Sciatic nerve (tissue), 2 donors: ENCODE results near the gene ANKRD34B. TPM values are rescaled to one million over a fixed set of nuclear protein-coding genes. Genes with fewer than 3 reads are reported as not detected.
"Not testable (repeated sequence)": the region's sequence is repeated elsewhere in the genome, so short reads cannot be mapped to it uniquely, and the experiment has no call there.

Experiments
- ATAC-seq: fragments of 200-7000 bp; cut with Tn5 transposase; one replicate; pipeline ENCODE4 v1.9.1; 2020; ENCODE audit warnings: mild to moderate bottlenecking, moderate library complexity
- DNase-seq: peaks from one replicate; pipeline ENCODE4 v3.0.0-alpha.2; 2020; ENCODE audit warnings: low spot score
- intact Hi-C: fragments of 100-400 bp; cut with DNase I; formaldehyde crosslinking; loops from one replicate; pipeline ENCODE4 v1.14.2; 2022
- total RNA-seq: library from RNA; stranded (reverse); fragmentation: NEBNext Ultra II Directional; extraction: Animal tissue kit (Norgen Biotek cat#: 25700); gene quantifications from one replicate; pipeline ENCODE4 v1.2.1, GENCODE V29; 2021
- donor health status: DM: no; HTN: no; CAD: no.
- donor health status: DM: no; HTN: no; CAD: no.

ANKRD34B gene
- total RNA-seq = not detected

GRCh38 chr5:80569961-80570786 lies at the start of gene ANKRD34B:
TSS of gene ANKRD34B (minus strand) at chr5:80570280. CDS start at chr5:80560019, 10,261 bp downstream.
- ATAC-seq = no peak
- intact Hi-C loops = no loop called here

GRCh38 chr5:80619086-80619485 lies 49.0 kb upstream of the ANKRD34B start:
- intact Hi-C loops = no loop called here
- no peak for DNase-seq
- no peak for ATAC-seq

More at GRCh38 chr5:80569961-80570786, at the start of gene ANKRD34B:
- no peak for DNase-seq

- DNase-seq = no peak
- ATAC-seq = no peak
- intact Hi-C loops = no loop called here
Measured at GRCh38 chr5:80618438-80618837, 48.4 kb upstream of the ANKRD34B start.

- intact Hi-C loops = no loop called here
- ATAC-seq (no peak), DNase-seq (no peak)
Measured at GRCh38 chr5:80615266-80615914, 45.3 kb upstream of the ANKRD34B start.

- ATAC-seq = no peak
- DNase-seq = no peak
- intact Hi-C loops = no loop called here
Measured at GRCh38 chr5:80609692-80610091, 39.6 kb upstream of the ANKRD34B start.

GRCh38 chr5:80608731-80609130 lies 38.7 kb upstream of the ANKRD34B start:
- DNase-seq = no peak
- no peak for ATAC-seq
- intact Hi-C loops = no loop called here

- no peak for DNase-seq
- intact Hi-C loops = no loop called here
- ATAC-seq = no peak
Measured at GRCh38 chr5:80607832-80608231, 37.8 kb upstream of the ANKRD34B start.

GRCh38 chr5:80607343-80607742 lies 37.3 kb upstream of the ANKRD34B start:
- intact Hi-C loops = no loop called here
- ATAC-seq = no peak
- DNase-seq = no peak

- intact Hi-C loops = no loop called here
- ATAC-seq = no peak
- no peak for DNase-seq
Measured at GRCh38 chr5:80600943-80601693, 31.0 kb upstream of the ANKRD34B start.

- DNase-seq (no peak), ATAC-seq (no peak)
- intact Hi-C loops = no loop called here
Measured at GRCh38 chr5:80597500-80597899, 27.4 kb upstream of the ANKRD34B start.

GRCh38 chr5:80594810-80595209 lies 24.7 kb upstream of the ANKRD34B start:
- intact Hi-C loops = no loop called here
- ATAC-seq (no peak), DNase-seq (no peak)

- ATAC-seq (no peak), DNase-seq (no peak)
- intact Hi-C loops = no loop called here
Measured at GRCh38 chr5:80592761-80593160, 22.7 kb upstream of the ANKRD34B start.

GRCh38 chr5:80592105-80592504 lies 22.0 kb upstream of the ANKRD34B start:
- ATAC-seq (no peak), DNase-seq (no peak)
- intact Hi-C loops = no loop called here

- ATAC-seq (no peak), DNase-seq (no peak)
- intact Hi-C loops = no loop called here
Measured at GRCh38 chr5:80591352-80591751, 21.3 kb upstream of the ANKRD34B start.

- intact Hi-C loops = no loop called here
Measured at GRCh38 chr5:80590766-80591165, 20.7 kb upstream of the ANKRD34B start.

GRCh38 chr5:80588858-80589540 lies 18.9 kb upstream of the ANKRD34B start:
- no peak for DNase-seq
- ATAC-seq = no peak
- intact Hi-C loops = no loop called here

More at GRCh38 chr5:80590766-80591165, 20.7 kb upstream of the ANKRD34B start:
- no peak for DNase-seq
- ATAC-seq = no peak

GRCh38 chr5:80584770-80585169 lies 14.7 kb upstream of the ANKRD34B start:
- intact Hi-C loops = no loop called here
- no peak for ATAC-seq

GRCh38 chr5:80580291-80580690 lies 10.2 kb upstream of the ANKRD34B start:
- intact Hi-C loops, ATAC-seq, DNase-seq: not testable (repeated sequence)

More at GRCh38 chr5:80584770-80585169, 14.7 kb upstream of the ANKRD34B start:
- no peak for DNase-seq

- ATAC-seq (no peak), DNase-seq (no peak)
- intact Hi-C loops = no loop called here
Measured at GRCh38 chr5:80579050-80579449, 9.0 kb upstream of the ANKRD34B start.
